GM19043 (cell line): ENCODE results near the gene ZNF32.

ENCODE experiments used
- ATAC-seq: cut with Tn5 transposase; IDR thresholded peaks from one replicate; pipeline ENCODE4 v1.9.1; 2021; ENCODE audit warnings: low read depth; ENCODE audit not compliant: unreplicated experiment

ZNF32 gene

GRCh38 chr10:43681721-43682120 lies 33.0 kb upstream of the ZNF32 start:
- no peak for ATAC-seq

DNA sequence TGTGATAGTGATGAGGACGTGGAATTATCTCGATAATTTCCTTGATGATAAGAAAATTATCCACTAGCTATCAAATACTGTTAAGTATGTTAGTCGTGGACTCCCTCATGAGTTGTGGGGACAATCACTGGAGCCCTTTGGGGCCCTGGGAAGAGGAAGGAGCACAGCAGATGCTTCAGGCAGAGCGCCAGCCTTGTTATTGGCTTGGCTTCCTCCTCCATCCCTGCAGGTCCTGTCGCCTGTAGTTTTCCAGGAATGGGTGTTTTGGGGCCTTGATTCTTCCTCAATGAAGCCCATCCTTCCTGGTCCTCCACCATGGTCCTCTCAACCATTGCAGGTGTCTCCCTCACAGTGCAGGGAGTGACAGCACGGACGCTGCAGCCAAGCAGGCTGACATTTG lies 32.5 kb upstream of the ZNF32 start:
- no peak for ATAC-seq

DNA sequence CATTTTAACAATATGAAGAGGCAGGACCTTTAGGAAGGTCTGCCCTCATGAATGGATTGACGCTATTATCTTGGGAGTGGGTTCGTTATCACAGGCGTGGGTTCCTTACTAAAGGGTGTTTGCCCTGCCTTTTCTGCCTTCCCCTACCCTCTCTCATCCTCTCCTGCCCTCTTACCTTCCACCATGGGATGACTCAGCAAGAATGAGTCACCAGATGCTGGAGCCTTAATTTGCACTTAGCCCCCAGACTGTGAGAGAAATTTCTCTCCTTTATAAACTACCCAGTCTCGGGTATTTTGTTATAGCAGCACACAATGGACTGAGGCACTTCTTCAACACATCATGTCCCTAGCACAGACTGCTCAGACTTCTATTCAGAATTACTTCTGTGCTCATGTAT lies 31.4 kb upstream of the ZNF32 start:
- no peak for ATAC-seq

- no peak for ATAC-seq
Measured at GRCh38 chr10:43679509-43679908, 30.8 kb upstream of the ZNF32 start.

DNA sequence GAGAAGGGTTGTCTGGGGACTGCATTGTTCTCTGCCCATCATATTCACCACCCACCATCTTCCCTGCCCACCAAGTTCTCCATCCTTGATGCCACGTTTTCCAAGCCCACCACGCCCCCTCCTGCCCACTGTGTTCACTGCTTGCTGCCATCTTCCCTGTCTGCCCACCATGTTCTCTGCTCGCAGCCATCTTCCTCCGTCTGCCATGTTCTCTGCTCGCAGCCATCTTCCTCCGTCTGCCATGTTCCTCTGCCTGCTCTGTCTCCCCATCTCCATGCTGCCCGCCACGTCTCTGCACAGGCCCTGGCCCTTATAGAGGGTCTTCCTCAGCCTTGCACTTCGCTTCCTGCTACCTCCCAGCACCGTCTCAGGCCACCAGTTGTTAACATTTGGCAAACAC lies 30.0 kb upstream of the ZNF32 start:
- no peak for ATAC-seq

GRCh38 chr10:43676901-43677300 lies 28.2 kb upstream of the ZNF32 start:
- ATAC-seq = no peak

- no peak for ATAC-seq
Measured at GRCh38 chr10:43676331-43676730, 27.6 kb upstream of the ZNF32 start.

DNA sequence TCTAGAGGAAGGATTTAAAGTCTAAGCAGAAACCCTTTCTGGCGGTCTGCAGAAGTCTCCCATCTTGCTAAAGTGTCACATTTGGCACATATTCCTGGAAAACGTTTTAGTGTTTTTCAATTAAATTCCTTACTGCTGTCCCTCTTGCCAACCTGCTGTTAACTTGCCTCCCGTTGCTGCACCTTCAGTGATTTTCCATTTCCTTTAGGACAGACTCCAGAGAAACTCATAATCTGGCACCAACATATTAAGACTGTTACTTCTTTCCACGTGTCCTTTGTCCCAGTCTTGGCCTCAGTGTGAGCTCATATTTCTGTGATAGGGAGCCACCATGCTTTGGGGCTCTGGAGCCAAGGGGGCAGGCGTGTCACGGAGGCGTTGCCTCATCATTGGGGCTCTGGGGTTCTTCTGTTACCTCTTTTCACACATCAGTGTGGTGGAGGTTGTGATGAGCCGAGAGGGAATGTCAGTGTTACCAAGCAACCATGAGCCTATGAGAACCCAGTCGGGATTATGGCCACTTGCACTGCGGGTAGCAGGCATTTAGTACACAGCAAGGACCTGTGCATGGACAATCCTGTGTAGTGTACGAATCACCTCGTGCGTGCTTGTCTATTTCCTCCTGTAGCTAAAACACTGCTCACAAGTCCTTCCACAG lies 26.0 kb upstream of the ZNF32 start:
- no peak for ATAC-seq

GRCh38 chr10:43673471-43673870 lies 24.8 kb upstream of the ZNF32 start:
- no peak for ATAC-seq

- peak; percentile 52 for ATAC-seq
Measured at GRCh38 chr10:43671659-43672531, 23.2 kb upstream of the ZNF32 start.

DNA sequence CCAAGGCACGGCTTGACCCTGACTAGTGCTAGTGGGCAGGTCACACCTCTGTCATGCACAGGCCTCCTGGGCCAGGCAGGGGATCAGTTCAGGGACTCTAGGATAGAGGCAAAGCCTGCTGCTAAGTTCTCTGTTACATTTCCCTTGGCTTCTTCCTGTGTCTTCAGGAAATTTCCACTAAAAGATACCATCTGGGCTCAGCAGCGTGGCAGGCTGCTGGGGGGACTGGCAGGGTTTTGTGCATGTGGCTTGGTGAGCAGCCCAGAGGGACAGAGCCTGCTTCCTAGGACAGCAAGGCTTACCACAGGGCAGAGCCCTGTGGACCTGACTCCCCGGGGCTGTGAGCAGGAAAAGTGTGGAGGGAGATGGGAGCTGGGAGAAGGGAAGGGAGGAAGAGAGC lies 20.7 kb upstream of the ZNF32 start:
- no peak for ATAC-seq

- no peak for ATAC-seq
Measured at GRCh38 chr10:43667761-43668386, 19.2 kb upstream of the ZNF32 start.

DNA sequence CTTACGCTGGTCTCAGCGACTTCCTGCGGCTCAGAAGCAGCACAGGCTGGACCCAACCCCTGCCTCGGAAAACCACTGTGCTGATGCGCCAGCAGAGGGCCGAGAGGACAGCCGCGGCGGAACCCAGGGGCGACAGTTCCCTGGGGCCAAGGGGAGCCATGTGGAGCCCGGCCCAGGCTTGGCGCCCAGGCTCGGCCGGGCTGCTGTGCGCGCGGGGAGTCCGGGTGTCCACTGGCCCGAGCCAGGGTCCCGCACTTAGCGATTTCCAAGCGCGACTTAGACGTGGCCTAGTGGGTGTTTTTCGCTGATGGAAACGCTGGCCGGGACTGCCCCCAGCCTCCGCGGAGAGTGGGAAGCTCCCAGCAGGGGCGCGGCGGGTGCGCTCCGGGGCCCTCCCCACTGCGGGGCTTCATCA lies 18.6 kb upstream of the ZNF32 start:
- no peak for ATAC-seq

DNA sequence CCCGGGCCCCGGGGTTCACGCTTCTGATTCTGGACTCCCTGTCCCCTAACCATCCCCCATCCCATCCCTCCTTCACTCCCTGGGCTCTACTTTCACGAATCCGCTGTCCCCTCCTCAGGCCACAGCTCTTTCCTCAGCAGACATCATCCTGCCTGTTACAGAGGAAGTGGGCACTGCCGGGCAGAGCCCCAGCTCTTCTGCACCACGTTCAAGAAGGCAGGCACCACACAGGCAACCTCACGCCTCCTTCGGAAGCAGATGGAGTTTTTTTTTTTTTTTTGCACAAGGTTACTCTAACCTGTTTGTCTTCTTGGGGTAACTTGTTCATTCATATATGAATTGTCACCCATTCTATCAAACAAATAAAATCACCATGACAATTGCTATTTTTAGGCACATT lies 17.9 kb upstream of the ZNF32 start:
- ATAC-seq = no peak

GRCh38 chr10:43665054-43665453 lies 16.4 kb upstream of the ZNF32 start:
- ATAC-seq = no peak

DNA sequence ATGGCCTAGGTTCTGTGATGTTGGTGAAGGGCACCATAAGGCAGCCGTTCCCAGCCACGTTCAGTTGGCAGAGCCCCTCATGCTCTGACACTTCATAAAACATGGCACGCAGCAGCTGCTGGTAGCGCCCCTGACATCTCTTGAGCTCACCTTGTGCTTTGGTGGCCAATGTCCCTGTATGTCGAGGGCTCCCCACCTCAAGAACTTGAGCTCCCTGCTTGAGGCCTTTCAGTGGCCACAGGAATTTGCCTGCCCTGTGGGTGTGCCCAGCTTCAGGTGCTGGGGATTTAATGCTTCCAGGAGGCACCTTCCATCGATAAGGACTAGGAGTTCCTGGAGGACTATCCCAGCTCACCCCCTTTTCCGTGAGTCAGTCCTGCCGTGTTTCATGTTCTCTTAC lies 9.5 kb upstream of the ZNF32 start:
- no peak for ATAC-seq

DNA sequence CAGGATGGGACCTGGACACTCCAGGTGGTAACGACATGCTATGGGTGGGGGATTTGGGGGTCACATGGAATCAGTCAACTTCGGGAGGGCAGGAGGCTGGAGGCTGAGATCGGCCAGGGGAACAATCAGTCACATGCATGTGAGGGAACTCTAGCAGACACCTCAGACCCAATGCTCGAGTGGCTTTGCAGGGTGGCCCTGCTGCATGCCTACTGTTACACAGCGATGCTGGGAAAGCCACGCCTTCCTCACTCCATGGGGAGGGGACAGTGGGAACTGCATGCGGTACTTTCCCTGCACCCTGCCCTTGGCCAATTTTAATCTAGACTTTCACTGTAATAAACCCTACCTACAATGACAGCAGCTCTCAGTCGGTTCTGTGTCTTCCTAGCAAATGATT lies 6.6 kb upstream of the ZNF32 start:
- ATAC-seq = no peak

DNA sequence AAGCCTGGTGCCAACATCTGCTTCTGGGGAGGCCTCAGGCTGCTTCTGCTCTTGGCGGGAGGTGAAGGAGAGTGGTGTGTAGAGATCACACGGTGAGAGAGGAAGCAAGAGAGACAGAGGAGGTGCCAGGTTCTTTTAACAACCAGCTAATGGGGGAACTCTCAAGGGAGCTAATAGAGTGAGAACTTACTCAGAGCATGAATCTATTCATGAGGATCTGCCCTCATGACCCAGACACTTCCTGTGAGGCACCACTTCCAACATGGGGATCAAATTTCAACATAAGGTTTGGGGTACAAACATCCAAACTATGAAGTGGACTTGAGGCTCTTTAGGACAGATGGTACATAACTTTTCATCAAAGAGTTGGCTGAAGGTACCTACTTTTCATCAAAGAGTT lies 5.1 kb upstream of the ZNF32 start:
- ATAC-seq = no peak

DNA sequence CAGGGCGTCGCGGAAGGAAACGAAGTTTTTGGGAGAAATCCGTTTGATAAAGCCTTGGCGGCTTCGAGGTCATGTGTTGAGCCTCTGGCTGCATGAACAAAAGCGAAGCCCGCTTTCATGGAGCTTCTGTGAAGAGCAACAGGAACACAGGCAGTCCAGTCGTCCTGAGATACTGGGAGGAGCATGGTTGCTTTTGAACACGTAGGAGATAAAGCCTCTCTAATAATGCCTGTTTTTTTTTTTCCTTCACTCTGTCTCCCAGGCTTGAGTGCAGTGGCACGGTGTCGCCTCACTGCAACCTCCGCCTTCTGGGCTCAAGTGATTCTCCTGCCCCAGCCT lies 473 bp upstream of the ZNF32 start:
- peak; percentile 2 for ATAC-seq

GRCh38 chr10:43648095-43648397 lies 635 bp downstream of the ZNF32 start:
- no peak for ATAC-seq

DNA sequence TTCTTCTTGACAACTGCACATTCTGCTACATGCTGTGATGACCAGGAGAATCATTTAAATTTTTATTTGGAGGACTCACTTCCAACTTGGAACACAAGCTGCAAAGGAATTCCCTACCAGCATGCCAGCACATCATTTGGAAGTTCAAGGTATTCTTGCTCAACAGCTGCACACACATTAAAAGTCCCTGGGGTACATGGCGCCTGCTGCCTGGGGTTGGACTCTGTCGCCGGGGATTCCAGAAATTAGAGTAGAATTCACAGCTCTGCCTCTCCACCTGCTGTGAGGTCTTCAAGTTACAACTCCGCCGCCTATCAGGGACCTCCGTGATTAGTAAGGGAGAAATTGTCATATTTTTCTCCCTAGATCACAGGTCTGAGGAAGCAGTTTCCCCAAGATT lies 1.1 kb downstream of the ZNF32 start:
- no peak for ATAC-seq

- ATAC-seq = no peak
Measured at GRCh38 chr10:43645866-43646265, 2.8 kb downstream of the ZNF32 start.
